ENCODE results near the gene COP1. TPM values are rescaled to one million over a fixed set of nuclear protein-coding genes. Genes with fewer than 3 reads are reported as not detected.

Gene COP1
- total RNA-seq, 1 donor from 2014 or later = 76.3 TPM

DNA sequence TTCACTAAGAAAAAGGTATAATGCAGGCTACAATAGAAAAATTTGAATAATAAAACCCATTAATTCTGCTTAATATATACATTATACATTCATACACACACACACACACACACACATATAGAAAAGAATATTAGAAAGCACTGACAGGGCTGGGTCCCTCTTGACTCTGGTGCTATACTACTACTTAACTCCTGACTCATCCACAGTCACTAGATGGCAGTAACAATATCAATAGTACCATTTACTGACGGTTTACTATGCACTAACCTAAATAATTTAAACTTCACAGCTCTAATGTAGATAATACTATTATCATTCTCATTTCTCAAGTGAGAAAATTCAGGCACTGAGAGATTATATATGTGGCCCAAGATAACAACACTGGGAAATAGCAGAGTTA is 87.5 kb downstream of the COP1 start:
- DNase-seq (ENCODE audit: low spot score in 2 of 2) = no peak
- Histone ChIP-seq H3K36me3 (peaks cover 0 to 17% of the 10 kb centered on the region in 2 donors), H3K27ac (no peak overlapping the region), H3K27me3 (no peaks in the 10 kb centered on the region), H3K4me3 (no peak overlapping the region), H3K4me1 (no peaks in the 10 kb centered on the region), H3K9me3 (peaks cover 0 to 9% of the 10 kb centered on the region in 2 donors)
- TF ChIP-seq, protein P1, sequence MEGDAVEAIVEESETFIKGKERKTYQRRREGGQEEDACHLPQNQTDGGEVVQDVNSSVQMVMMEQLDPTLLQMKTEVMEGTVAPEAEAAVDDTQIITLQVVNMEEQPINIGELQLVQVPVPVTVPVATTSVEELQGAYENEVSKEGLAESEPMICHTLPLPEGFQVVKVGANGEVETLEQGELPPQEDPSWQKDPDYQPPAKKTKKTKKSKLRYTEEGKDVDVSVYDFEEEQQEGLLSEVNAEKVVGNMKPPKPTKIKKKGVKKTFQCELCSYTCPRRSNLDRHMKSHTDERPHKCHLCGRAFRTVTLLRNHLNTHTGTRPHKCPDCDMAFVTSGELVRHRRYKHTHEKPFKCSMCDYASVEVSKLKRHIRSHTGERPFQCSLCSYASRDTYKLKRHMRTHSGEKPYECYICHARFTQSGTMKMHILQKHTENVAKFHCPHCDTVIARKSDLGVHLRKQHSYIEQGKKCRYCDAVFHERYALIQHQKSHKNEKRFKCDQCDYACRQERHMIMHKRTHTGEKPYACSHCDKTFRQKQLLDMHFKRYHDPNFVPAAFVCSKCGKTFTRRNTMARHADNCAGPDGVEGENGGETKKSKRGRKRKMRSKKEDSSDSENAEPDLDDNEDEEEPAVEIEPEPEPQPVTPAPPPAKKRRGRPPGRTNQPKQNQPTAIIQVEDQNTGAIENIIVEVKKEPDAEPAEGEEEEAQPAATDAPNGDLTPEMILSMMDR (IDR thresholded peaks at IDR 0.05) = no peak
- intact Hi-C loops (cut with DNase I) = no loop called here

DNA sequence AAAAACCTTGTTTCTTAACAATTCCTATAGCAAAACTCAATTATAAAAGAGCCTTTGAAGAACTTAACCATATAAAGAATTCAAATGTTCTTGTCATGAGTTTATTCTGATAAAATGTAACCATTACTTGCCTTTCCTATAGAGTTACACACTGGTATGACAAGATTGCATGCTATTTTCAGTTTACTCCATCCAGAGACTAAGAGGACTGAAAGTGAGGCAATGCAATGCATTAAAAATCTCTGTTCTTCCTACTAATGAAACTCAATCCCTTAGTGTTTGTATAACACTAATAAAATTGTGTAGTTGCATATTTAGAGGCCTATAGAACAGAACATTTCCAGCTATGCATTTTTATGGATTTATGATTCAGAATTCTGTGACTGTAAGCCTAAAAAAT is 88.1 kb downstream of the COP1 start:
- Histone ChIP-seq H3K4me1 (no peaks in the 10 kb centered on the region), H3K4me3 (no peak overlapping the region), H3K27ac (no peak overlapping the region), H3K36me3 (peaks cover 0 to 20% of the 10 kb centered on the region in 2 donors), H3K9me3 (peaks cover 0 to 9% of the 10 kb centered on the region in 2 donors), H3K27me3 (no peaks in the 10 kb centered on the region)
- TF ChIP-seq, protein P1 (IDR thresholded peaks at IDR 0.05) = no peak
- intact Hi-C loops (cut with DNase I) = no loop called here
- DNase-seq (ENCODE audit: low spot score in 2 of 2) = no peak

DNA sequence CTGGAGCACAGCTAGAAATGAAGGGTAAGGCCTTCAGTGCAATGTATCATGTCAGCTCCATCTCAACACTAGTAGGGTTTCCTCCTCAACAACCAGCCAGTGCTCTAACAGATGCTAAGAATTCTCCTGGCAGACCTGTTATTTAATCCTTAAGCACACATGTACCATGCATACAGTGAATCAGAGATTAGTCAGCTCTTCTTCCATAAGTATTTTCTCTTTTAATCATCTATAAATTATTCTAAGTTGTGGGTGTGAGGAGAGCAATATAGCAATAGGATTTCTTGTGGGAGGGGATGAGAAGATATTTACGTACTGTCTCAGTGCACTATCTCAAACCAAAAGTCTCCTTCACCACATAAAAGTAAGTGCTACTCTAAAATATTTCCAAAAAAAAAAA is 95.3 kb downstream of the COP1 start:
- TF ChIP-seq, protein P1 (IDR thresholded peaks at IDR 0.05) = no peak

DNA sequence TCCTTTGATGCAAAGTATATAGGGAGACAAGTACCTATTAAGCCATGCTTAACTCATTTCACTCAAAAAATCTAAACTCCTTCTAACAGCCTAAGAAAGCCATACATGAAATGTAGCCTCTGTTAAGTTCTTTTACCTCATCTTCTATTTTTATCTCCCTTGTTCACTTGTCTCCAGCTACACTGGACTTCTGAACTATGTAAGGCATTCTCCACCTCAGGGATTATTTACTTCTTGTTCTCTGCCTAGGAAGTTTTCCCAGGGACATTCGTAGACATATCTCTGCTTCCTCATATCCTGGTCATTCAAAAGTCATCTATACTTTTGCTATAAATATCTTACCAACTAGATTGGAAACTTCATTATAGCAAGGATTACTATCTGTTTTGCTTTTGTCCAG is 96.9 kb downstream of the COP1 start:
- H3K9me3 ChIP-seq = no peaks in the 10 kb centered on the region
- TF ChIP-seq, protein P1 (IDR thresholded peaks at IDR 0.05) = no peak
- no peaks in the 10 kb centered on the region for H3K4me1 ChIP-seq
- H3K27ac ChIP-seq = no peak overlapping the region
- peaks cover 0 to 27% of the 10 kb centered on the region in 2 donors for H3K36me3 ChIP-seq
- DNase-seq (ENCODE audit: low spot score in 2 of 2) = no peak
- intact Hi-C loops (cut with DNase I) = no loop called here
- H3K27me3 ChIP-seq = no peaks in the 10 kb centered on the region
- no peak overlapping the region for H3K4me3 ChIP-seq

More for the DNA sequence above, 95.3 kb downstream of the COP1 start:
- H3K4me1 ChIP-seq = no peaks in the 10 kb centered on the region
- intact Hi-C loops (cut with DNase I) = no loop called here
- peaks cover 0 to 32% of the 10 kb centered on the region in 2 donors for H3K36me3 ChIP-seq
- H3K9me3 ChIP-seq = no peaks in the 10 kb centered on the region
- no peak for DNase-seq (ENCODE audit: low spot score in 2 of 2)
- no peak overlapping the region for H3K4me3 ChIP-seq
- H3K27me3 ChIP-seq = no peaks in the 10 kb centered on the region
- H3K27ac ChIP-seq = no peak overlapping the region

DNA sequence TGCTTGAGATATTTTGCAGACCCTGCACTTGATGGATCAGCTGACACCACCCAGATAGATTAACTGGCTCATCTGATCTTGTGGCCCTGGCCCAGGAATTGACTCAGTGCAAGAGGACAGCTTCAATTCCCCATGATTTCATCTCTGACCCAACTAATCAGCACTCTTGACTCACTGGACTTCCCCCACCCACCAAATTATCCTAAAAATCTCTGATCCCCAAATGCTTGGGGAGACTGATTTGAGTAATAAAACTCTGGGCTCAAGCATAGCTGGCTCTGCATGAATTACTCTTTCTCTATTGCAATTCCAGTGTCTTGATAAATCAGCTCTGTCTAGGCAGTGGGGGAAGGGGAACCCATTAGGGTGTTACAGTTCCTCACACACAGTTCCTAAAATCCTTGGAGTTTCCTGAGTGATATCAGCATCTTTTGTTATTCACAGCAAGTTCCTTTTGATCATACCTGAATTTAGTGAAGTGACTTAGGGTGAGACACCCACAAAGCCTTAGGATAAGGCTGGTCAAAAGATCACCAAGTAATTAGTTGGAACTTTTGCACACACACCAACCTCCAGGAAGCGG is 104.2 kb downstream of the COP1 start:
- H3K27ac ChIP-seq = no peak overlapping the region
- no peaks in the 10 kb centered on the region for H3K4me1 ChIP-seq
- H3K27me3 ChIP-seq = no peaks in the 10 kb centered on the region
- TF ChIP-seq, protein P1 (IDR thresholded peaks at IDR 0.05) = no peak
- H3K9me3 ChIP-seq = peaks cover 9 to 24% of the 10 kb centered on the region in 2 donors
- intact Hi-C loops (cut with DNase I) = no loop called here
- no peak for DNase-seq (ENCODE audit: low spot score in 2 of 2)
- H3K4me3 ChIP-seq = no peak overlapping the region
- H3K36me3 ChIP-seq = peaks cover 18 to 45% of the 10 kb centered on the region in 2 donors

Measured in ascending aorta (tissue), 2 donors.